ENCODE results near the gene RIPOR3.
"Not testable (repeated sequence)": the region's sequence is repeated elsewhere in the genome, so short reads cannot be mapped to it uniquely, and the experiment has no call there.

Gene RIPOR3

GRCh38 chr20:50543326-50543725 lies 148.0 kb downstream of the RIPOR3 start:
- H3K9ac ChIP-seq (ENCODE audit: low read length): no peak overlapping the region
- H3K9me3 ChIP-seq (ENCODE audit: control insufficient read depth, low read length): no peaks in the 10 kb centered on the region
- H3K4me1 ChIP-seq (ENCODE audit: control insufficient read depth, insufficient read depth, low read length): no peaks in the 10 kb centered on the region
- H3K36me3 ChIP-seq (ENCODE audit: control insufficient read depth, insufficient read depth, low read length): no peaks in the 10 kb centered on the region
- H3K4me3 ChIP-seq (ENCODE audit: low read length): no peak overlapping the region
- no peaks in the 10 kb centered on the region for H3K27me3 ChIP-seq (ENCODE audit: control insufficient read depth, insufficient read depth, low read length)

GRCh38 chr20:50541606-50542041 lies 149.7 kb downstream of the RIPOR3 start:
- Histone ChIP-seq H3K9me3 (ENCODE audit: control insufficient read depth, low read length) (no peaks in the 10 kb centered on the region), H3K27me3 (ENCODE audit: control insufficient read depth, insufficient read depth, low read length) (no peaks in the 10 kb centered on the region), H3K4me3 (ENCODE audit: low read length) (no peak overlapping the region), H3K4me1 (ENCODE audit: control insufficient read depth, insufficient read depth, low read length) (peaks cover 5% of the 10 kb centered on the region), H3K9ac (ENCODE audit: low read length) (no peak overlapping the region), H3K36me3 (ENCODE audit: control insufficient read depth, insufficient read depth, low read length) (no peaks in the 10 kb centered on the region)

- peaks cover 5% of the 10 kb centered on the region for H3K4me1 ChIP-seq (ENCODE audit: control insufficient read depth, insufficient read depth, low read length)
- no peaks in the 10 kb centered on the region for H3K36me3 ChIP-seq (ENCODE audit: control insufficient read depth, insufficient read depth, low read length)
- H3K9me3 ChIP-seq (ENCODE audit: control insufficient read depth, low read length): no peaks in the 10 kb centered on the region
- H3K27me3 ChIP-seq (ENCODE audit: control insufficient read depth, insufficient read depth, low read length): no peaks in the 10 kb centered on the region
- no peak overlapping the region for H3K4me3 ChIP-seq (ENCODE audit: low read length)
- no peak overlapping the region for H3K9ac ChIP-seq (ENCODE audit: low read length)
Observed at GRCh38 chr20:50540620-50541605, 150.4 kb downstream of the RIPOR3 start.

- not testable (repeated sequence) for H3K4me1 ChIP-seq (ENCODE audit: control insufficient read depth, insufficient read depth, low read length); H3K36me3 ChIP-seq (ENCODE audit: control insufficient read depth, insufficient read depth, low read length); H3K9ac ChIP-seq (ENCODE audit: low read length); H3K9me3 ChIP-seq (ENCODE audit: control insufficient read depth, low read length); H3K4me3 ChIP-seq (ENCODE audit: low read length); H3K27me3 ChIP-seq (ENCODE audit: control insufficient read depth, insufficient read depth, low read length)
Observed at GRCh38 chr20:50539798-50540197, 151.5 kb downstream of the RIPOR3 start.

- Histone ChIP-seq H3K36me3 (ENCODE audit: control insufficient read depth, insufficient read depth, low read length) (no peaks in the 10 kb centered on the region), H3K9ac (ENCODE audit: low read length) (no peak overlapping the region), H3K9me3 (ENCODE audit: control insufficient read depth, low read length) (no peaks in the 10 kb centered on the region), H3K27me3 (ENCODE audit: control insufficient read depth, insufficient read depth, low read length) (no peaks in the 10 kb centered on the region), H3K4me1 (ENCODE audit: control insufficient read depth, insufficient read depth, low read length) (peaks cover 5% of the 10 kb centered on the region), H3K4me3 (ENCODE audit: low read length) (no peak overlapping the region)
Observed at GRCh38 chr20:50538276-50538675, 153.1 kb downstream of the RIPOR3 start.

GRCh38 chr20:50537546-50538201 lies 153.7 kb downstream of the RIPOR3 start:
- peaks cover 5% of the 10 kb centered on the region for H3K4me1 ChIP-seq (ENCODE audit: control insufficient read depth, insufficient read depth, low read length)
- no peaks in the 10 kb centered on the region for H3K27me3 ChIP-seq (ENCODE audit: control insufficient read depth, insufficient read depth, low read length)
- no peaks in the 10 kb centered on the region for H3K36me3 ChIP-seq (ENCODE audit: control insufficient read depth, insufficient read depth, low read length)
- no peak overlapping the region for H3K4me3 ChIP-seq (ENCODE audit: low read length)
- no peaks in the 10 kb centered on the region for H3K9me3 ChIP-seq (ENCODE audit: control insufficient read depth, low read length)
- H3K9ac ChIP-seq (ENCODE audit: low read length): no peak overlapping the region

GRCh38 chr20:50536333-50536732 lies 155.0 kb downstream of the RIPOR3 start:
- Histone ChIP-seq H3K9me3 (ENCODE audit: control insufficient read depth, low read length) (no peaks in the 10 kb centered on the region), H3K4me1 (ENCODE audit: control insufficient read depth, insufficient read depth, low read length) (peaks cover 5% of the 10 kb centered on the region), H3K27me3 (ENCODE audit: control insufficient read depth, insufficient read depth, low read length) (no peaks in the 10 kb centered on the region), H3K36me3 (ENCODE audit: control insufficient read depth, insufficient read depth, low read length) (no peaks in the 10 kb centered on the region), H3K9ac (ENCODE audit: low read length) (no peak overlapping the region), H3K4me3 (ENCODE audit: low read length) (no peak overlapping the region)
